ENCODE results near the gene ANXA3.
"Not testable (repeated sequence)": the region's sequence is repeated elsewhere in the genome, so short reads cannot be mapped to it uniquely, and the experiment has no call there.

ANXA3 gene

DNA sequence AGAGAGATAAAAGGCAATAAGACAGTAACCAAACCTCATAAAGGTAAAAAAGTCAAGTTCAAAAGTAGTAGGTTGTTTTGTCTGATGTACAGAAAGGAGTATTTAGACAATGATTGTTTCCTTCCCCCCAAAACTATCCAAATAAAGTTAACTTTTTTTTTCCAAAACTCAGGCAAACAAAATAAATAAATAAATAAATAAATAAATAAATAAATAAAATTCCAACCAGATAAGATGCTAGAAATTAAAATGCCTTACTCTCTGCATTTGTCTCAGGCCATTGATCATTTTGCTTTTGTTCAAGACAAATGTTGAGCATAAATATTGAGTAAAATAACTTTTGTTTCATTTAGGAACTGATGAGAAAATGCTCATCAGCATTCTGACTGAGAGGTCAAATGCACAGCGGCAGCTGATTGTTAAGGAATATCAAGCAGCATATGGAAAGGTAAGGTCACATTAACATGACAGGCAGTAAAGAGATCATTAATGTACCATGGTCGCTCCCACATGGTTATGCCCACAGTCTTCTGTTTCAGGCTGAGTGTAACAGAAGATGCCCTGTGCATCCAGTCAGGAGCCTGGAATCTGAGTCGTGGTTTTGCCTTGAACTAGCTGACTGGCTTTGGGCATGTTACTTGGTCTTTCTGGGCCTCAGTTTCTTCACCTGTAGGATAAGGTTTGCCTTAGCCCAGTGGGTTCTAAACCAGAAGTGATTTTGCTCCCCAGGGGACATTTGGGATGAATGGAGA lies 27.3 kb downstream of the ANXA3 start:
- DNase-seq, result no peak

DNA sequence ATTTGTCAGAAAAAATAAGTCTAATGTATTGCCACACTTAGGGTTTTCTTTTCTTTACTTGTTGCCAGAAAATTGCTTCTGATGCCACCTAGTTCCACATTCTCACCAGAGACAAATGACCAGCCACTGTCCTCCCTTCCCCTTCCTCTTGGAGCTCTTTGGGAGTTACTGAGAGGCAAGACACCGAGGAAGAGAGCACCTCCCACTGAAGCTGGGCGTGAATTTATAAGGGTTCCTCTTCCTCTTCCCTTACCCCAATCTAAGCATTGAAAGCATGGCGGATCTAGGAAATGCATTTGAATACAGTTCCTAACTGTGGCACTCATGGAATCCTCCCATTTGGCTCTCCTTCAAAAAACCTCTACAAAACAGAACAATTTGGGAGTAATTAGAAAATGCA lies 30.0 kb downstream of the ANXA3 start:
- DNase-seq, result peak in 1 of 2 donors; percentile 10

DNA sequence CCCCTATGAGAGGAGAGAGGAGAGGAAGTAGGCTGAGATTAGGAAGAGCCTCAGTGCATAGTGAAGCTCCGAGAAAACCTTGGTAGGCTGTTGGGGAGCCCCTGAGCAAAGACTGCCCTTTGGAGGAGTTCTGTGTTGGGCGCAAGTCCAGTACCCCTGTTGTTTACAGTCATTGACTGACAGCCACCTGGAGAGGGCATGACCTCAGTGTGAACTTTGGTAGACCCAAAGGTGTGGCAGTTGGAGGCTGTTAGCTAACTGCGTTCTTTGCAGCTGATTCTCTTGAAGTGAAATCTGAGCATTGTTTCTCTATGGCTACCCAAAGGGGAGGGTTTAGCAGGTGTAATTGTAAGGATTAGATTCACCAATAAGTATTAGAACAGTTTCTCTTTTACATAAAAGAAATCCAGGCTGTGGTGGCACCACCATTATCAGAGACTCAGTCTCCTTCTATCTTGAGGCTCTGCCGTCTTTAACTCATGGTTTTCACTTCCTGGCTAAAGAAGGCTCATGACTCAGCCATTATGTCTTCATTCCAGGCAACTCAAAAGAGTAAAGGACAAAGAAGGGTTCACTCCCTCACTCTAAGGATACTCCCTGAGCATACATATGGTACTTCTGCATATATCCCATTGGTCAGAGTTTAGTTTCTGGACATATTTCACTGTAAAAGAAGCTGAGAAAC lies 33.4 kb downstream of the ANXA3 start:
- no peak for DNase-seq

DNA sequence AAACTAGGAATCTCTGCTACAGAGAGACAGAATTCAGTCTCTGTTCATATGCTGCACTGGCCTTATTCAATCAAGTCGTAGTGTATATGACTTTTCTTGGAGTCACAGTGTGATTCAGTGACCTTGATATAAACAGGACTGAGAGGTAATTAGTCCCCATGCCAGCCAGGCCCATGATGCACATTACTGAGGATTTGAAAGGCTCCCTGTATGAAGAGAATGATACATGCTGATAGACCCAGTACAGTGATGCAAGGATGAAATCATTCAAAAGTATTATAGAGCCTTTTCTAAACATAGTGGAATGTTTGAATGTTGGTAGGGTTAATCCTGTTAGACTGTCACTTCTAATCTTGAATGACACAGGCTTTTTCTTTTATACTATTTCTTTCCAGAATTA lies 34.1 kb downstream of the ANXA3 start:
- no peak for DNase-seq

DNA sequence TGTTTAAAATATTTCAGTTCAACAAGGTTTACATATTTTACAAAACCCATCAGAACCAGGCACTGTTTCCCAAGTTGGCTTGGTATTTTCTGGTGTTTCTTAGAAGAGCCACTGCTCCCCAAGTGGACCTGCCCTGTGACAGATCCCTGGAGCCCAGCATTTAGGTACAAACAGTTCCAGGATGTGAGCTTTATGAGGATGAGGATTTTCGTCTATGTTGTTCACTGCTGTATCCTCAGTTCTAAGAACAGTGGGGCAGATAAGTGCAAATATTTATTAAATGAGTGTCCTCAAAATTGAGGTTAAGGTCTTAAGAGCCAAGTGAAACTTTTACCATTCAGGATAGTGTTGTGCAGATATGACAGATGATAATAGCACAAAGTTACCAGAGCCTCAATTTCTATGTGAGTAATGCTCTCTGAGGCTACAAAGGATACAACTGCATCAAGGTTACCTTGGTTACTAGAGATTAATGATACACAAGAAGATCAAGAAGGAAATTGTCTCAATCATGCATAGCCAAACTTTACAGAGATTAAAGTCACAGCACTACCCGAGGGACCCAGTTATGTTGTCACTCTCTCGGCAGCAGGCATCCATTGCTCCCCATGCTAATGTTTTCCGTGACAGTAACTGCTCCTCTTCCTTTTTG lies 37.5 kb downstream of the ANXA3 start:
- peak in 1 of 2 donors; percentile 11 for DNase-seq

- no peak for DNase-seq
These were observed 39.8 kb downstream of the ANXA3 start for GRCh38 chr4:78591404-78591803.

GRCh38 chr4:78592088-78592783 lies 40.7 kb downstream of the ANXA3 start:
- DNase-seq, result no peak

DNA sequence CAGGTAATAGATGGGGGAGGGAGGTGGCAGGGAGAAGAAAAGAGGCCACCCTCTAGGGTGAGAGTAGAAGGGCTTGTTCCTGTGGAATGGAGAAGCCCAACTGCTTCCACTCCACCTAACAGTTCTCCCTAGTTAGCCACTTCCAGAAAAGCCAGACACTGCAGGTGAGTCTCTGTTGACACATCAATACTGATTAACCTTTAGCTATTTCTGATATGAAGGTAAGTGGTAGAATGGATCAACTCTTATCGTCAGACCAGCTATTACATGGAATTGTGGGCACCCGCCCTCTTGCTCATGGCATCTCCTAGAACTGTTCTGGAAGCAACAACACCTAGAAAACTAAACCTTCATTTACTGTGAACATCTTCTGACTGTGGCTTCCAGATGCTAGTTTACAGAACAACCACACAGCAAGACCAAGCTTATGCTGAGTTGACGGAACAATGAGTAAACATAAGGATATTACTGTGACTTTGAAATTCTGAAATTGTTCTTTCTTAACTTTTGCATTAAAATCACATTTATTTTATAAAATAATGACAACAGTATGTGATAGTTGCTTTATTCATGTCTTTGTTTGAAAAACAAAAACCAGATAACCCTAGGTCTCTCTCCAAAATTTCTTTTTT lies 44.7 kb downstream of the ANXA3 start:
- no peak for DNase-seq

- DNase-seq, result not testable (repeated sequence)
These were observed 46.9 kb downstream of the ANXA3 start for GRCh38 chr4:78598431-78598830.

DNA sequence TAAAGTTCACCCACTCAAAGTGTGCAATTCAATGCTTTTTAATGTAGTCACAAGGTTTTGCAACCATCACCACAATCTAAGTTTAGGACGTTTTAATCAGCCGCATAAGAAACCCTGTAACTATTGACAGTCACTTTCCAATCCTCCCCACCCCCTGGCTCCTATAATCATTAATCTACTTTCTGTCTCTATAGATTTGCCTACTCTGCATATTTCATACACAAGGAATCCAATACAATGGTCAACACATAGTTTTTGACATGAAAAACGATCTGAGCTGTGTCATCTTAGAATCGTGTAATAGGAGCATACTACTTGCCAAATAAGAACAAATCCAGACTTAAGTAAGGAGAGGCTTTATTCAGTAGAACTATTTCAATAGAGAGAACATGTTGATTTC lies 47.6 kb downstream of the ANXA3 start:
- DNase-seq, result no peak

DNA sequence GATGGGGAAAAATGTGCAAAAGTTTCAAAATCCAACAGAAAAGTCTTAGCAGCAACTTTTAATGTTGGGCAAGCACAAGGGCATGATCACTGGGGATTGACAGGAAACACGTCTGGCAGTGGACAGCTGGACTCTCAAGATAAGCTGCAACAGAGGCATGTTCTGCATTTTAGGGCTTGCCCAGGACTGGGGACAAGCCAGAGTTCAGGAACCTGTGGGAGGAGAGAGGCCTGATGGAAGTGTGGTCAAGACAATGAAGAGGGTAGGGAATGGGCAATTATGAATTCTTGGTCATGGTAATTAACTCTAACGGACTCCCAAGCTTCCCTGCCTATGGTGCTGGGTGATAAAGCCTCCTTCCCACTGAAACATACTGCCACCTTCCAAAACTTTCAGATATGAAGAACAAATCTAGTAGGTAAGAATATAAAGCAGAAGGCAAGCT lies 48.4 kb downstream of the ANXA3 start:
- no peak for DNase-seq

DNA sequence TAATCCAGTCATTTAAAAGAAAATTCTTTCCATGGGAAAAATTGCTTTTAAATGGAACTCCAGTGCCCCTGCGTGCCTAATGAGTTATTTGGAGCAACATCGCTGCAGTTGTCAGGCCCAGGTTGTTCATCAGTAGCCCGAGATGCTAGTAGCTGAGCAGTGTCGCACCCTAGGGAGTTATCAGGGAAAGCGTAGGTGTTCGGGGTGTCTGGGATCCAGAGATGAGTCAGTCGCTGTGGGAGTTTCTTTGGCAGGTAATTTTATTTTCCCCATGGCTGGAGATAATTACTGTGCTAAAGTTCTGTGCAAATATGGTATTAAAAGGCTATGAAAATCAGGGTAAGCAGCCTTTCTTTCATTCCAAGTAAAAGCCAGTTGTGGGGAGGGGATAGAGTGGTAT lies 49.4 kb downstream of the ANXA3 start:
- DNase-seq, result no peak

GRCh38 chr4:78602334-78602733 lies 50.8 kb downstream of the ANXA3 start:
- no peak for DNase-seq

DNA sequence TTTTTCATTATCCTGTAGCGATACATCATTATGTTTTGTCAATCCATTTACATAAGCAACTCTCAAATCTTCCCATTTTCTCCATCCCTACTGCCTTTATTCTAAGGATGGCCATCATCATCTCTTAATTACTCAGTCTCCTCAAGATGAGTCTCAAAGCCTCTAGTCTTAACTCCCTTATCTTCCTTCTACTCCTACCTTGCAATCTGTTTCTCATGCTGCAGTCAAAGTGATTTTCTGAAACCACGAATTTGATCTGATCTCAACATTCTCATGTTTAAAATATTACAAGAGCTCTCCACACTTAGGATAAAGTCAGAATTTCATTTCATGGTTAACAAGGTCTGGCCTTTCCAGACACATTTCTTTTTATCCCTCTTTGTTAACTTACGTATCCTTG lies 51.8 kb downstream of the ANXA3 start:
- no peak for DNase-seq

GRCh38 chr4:78604988-78605387 lies 53.4 kb downstream of the ANXA3 start:
- no peak for DNase-seq

- no peak for DNase-seq
These were observed 54.5 kb downstream of the ANXA3 start for GRCh38 chr4:78606035-78606434.

DNA sequence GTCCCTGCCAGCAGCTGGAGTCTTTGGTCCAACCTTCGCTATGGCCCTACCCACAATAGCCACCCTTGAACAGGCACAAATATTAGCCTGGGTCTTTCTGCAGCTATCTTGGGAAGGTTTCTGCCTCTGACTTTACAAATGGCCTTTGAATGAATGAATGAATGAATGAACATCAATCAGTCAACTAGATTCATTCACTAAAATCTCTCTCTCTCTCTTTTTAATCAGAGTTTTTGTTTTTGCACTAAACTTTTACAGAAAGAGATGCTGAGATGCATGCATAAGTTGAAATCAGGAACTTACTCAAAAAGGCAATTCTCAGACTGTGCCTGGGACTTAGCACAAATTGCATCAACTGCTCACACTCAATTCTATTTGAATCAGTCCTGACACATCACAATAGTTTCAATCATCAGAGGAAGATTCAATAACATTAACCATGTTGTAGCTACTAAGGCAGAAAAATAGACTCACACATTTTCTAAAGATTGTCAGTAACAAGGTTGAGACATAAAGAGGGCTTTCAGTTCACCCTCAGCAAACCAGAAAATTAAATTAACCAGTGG lies 55.0 kb downstream of the ANXA3 start:
- DNase-seq, result no peak

GRCh38 chr4:78608684-78609083 lies 57.1 kb downstream of the ANXA3 start:
- no peak for DNase-seq

GRCh38 chr4:78609580-78609979 lies 58.0 kb downstream of the ANXA3 start:
- DNase-seq, result no peak

DNA sequence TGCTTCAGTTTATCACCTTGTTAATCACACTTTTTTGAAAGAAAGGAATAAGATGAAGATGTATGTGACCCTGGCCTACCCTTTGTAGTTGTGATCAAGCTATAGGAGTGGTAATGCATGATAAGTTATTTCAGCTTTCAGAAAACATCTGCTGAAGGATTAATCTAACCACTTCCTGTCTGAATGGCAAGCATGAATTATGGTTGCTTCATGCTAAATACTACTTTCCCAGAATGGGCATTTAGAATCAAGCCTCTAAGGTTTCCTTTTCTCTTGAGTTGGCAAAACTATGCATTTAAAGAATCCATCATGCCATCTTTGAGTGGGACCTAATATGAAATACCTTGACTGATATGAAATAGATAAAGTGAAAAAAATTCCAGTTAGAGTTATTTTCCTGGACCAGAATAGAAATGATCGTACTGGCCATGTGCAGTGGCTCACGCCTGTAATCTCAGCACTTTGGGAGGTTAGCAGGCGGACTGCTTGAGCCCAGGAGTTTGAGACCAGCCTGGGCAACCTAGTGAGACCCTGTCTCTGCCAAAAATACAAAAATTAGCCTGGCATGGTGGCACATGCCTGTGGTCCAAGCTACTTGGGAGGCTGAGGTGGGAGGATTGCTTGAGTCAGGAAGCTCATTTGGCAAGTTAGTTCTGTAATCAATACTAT lies 59.1 kb downstream of the ANXA3 start:
- DNase-seq, result no peak

DNA sequence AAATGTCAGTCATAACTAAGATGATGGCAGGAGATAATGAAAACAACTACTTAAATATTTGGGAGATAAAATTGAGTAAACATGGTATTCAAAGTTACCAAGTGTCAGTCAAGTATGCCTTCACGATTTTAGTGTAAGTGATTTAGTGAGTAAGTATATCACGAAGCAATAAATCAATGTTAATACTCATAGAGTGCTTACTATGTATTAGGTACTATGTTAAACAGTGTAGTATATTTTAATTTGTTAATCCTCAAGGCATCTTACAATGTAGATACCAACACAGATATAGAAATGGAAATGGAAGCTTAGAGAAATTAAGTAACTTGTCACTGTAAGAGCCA lies 59.6 kb downstream of the ANXA3 start:
- no peak for DNase-seq

Measured in CD4-positive, alpha-beta T cell treated with Interleukin-1 beta for 1 hour (primary cell).